GM18511 (cell line): ENCODE data around the gene RASSF6.
A peak's percentile ranks its signal among the peaks of the same experiment; 100 is the strongest.
"Not testable (repeated sequence)": the region's sequence is repeated elsewhere in the genome, so short reads cannot be mapped to it uniquely, and the experiment has no call there.

Source experiments
- ATAC-seq: cut with Tn5 transposase; IDR thresholded peaks from one replicate; pipeline ENCODE4 v1.9.1; 2021; ENCODE audit warnings: mild to moderate bottlenecking, moderate library complexity; ENCODE audit not compliant: unreplicated experiment

RASSF6 gene

GRCh38 chr4:73585345-73585744, 34.9 kb downstream of the RASSF6 start:
- no peak for ATAC-seq

DNA sequence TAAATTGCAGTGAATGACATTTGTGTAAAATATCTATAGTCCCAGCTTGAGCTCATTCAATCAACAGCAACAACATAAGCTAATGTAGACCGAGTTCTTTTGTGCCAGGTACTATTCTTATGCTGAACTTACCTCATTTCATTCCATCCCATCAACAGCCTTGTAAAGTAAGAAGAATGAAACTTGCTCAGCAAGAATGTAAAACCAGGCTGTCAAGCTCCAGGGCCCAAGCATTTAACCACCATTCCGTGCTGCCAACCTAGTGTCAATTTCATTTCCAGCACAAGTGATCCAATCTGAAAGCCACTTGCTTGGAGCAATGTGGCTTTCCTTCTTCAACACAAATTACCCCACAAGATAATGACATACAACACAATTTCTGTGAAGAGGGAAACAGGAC, 36.6 kb downstream of the RASSF6 start:
- ATAC-seq = no peak

DNA sequence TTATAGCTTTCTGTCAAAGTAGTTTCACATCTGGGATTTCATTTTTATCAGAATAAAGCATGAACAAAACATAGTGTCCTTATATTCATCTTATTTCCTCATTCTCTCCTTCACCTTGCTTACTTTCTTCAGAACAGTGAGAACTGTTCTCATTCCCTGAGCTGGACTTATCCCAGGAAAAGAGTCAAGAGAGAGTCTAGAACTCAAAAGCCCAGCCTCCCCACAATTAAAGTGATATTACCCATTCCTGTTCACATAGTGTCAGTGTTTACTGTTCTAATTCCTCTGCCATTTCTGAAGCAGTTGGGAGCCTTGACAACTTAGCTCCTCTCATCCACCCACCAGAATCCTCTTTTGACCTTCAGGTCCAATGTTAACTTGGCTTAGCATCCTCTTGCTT, 42.9 kb downstream of the RASSF6 start:
- no peak for ATAC-seq

GRCh38 chr4:73576381-73576780, 43.9 kb downstream of the RASSF6 start:
- ATAC-seq = no peak

DNA sequence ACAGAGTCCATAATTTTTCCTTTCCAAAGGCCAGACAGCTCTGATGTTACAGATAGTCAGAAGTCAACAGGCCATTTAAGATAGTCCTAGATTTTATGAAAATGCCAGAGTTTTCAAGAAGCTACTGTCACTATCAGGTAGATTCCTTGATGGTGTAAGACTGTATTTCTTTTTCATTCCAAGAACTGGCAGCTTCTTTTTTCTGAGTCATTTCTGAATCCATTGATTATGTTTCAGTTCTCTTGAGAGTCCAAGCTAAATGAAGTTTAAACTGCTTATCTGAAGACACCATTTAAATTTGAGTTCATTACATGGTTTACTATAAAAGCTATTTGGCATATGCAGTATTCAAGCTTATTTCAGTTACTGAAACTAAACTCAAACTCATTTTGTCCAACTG, 44.6 kb downstream of the RASSF6 start:
- ATAC-seq = no peak

- ATAC-seq = peak; percentile 82
Measured at GRCh38 chr4:73573794-73574528, 46.3 kb downstream of the RASSF6 start.

DNA sequence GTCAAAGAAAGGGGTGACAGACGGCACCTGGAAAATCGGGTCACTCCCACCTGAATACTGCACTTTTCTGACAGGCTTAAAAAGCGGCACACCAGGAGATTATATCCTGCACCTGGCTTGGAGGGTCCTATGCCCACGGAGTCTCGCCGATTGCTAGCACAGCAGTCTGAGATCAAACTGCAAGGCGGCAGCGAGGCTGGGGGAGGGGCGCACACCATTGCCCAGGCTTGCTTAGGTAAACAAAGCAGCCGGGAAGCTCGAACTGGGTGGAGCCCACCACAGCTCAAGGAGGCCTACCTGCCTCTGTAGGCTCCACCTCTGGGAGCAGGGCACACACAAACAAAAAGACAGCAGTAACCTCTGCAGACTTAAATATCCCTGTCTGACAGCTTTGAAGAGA, 69.4 kb downstream of the RASSF6 start:
- not testable (repeated sequence) for ATAC-seq

GRCh38 chr4:73544620-73545019, 75.6 kb downstream of the RASSF6 start:
- ATAC-seq = no peak

- no peak for ATAC-seq
Measured at GRCh38 chr4:73541251-73541650, 79.0 kb downstream of the RASSF6 start.

DNA sequence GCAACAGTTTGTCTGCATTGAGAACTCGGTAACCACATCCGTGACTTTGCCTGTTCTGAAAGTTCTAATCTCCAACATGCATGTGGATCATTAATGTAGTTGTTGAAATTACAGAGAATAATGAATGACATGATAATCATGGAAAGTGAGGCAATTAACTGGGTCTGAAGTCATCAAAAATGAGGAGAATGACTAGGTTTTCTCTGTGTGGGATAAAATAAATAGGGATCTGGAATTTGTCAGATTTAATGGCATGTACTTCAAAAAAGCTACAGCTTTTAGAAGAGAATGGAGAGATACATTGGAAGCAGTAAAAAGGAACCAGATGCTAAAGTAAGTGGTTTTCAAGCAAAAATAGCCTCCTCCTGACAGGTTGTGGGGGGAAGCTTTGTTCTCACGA, 79.4 kb downstream of the RASSF6 start:
- no peak for ATAC-seq

DNA sequence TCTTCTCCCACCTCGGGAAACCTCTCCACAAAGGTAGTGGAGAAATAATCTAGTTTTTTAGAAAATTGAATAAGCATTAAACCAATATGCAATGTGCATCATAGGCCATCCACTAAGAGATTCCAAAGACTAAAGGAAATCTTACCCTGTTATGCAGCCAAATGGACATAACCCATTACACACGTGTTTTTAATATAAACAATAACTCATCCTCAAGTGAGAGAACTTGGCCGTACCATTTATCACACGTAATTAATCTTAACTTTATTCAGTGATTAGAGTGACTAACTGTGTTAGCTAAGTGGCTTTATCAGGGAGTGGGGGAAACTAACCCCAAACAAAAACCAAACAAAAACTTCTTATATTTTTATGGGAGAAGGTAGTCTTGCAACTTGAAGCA, 80.8 kb downstream of the RASSF6 start:
- no peak for ATAC-seq

DNA sequence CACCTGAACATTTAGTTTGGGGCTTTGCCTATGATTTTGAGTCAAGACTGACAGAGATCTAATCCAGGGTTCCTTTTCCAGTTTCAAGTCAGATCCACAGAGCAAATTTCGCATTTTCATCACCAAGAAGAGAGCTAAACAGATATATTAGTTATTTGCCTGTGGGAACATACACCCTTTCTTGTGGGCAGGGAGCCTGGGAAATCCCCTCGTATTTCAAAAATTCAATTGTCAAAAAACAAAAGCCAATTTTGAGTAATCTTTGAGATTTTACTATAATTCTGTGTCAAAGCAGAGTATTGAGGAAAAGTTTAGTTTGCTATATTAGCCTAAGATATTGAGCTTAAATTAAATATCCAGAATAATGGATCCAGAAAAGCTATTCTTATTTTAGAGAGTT, 82.1 kb downstream of the RASSF6 start:
- no peak for ATAC-seq

GRCh38 chr4:73533515-73534422, 86.5 kb downstream of the RASSF6 start:
- ATAC-seq = no peak

DNA sequence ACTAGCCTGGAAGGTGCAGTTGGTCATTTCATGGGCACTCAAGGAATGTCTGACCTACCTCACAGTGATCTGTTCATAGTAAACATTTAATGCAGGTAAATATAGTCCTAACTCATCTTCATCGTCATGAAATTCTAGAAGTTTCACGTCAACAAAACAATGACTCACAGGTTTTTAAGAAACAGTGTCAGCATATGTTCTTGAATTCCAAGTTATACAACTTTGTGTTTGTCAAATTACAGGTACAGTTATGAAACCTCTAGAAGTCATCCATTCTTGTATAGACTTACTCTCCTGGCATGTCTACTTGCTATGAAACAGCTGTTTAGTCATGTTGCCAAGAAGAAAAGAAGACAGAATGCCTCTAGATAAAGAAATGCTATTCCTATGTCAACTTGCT, 92.1 kb downstream of the RASSF6 start:
- no peak for ATAC-seq

GRCh38 chr4:73527196-73527595, 93.0 kb downstream of the RASSF6 start:
- peak; percentile 78 for ATAC-seq

DNA sequence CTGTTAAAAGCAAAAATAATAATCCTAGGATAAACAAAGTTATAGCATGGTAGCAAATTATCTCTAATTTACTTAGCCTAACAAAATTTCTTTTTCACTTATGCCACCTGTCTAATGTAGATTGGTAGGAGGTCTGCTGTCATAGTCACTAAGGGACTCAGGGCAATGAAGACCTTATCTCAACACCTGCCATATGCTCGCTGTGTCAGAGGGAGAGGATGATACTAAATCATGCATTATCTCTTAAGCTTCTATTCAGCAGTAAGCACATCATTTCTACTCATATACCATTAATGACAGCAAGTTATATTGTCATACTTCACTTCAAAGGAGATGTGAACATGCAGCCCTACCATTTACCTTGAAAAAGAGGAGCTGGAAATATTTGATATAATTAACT, 94.6 kb downstream of the RASSF6 start:
- no peak for ATAC-seq

DNA sequence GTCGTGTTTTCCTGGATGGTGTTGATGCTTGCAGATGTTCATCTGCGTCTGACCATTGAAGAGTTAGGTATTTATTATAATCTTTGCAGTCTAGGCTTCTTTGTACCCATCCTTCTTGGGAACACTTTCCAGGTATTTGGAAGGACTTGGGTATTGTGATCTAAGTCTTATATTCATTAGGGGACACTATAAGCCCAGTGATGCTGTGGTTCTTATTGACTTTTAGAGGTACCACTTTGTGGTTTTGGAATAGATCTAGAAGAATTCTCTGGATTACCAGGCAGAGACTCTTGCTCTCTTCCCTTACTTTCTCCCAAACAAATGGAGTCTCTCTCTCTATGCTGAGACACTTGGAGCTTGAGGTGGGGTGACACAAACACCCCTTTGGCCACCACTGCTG, 97.1 kb downstream of the RASSF6 start:
- no peak for ATAC-seq
